NCI-H82 treated with DMSO at 0.1 percent for 48 hours (cell line): ENCODE results near the gene TAF4B.
"Not testable (repeated sequence)": the region's sequence is repeated elsewhere in the genome, so short reads cannot be mapped to it uniquely, and the experiment has no call there.

Experiments used
- DNase-seq: peaks from one replicate; lab custom pipeline; 2025; ENCODE audit not compliant: unreplicated experiment; lab: John Stamatoyannopoulos, UW

TAF4B gene, protein sequence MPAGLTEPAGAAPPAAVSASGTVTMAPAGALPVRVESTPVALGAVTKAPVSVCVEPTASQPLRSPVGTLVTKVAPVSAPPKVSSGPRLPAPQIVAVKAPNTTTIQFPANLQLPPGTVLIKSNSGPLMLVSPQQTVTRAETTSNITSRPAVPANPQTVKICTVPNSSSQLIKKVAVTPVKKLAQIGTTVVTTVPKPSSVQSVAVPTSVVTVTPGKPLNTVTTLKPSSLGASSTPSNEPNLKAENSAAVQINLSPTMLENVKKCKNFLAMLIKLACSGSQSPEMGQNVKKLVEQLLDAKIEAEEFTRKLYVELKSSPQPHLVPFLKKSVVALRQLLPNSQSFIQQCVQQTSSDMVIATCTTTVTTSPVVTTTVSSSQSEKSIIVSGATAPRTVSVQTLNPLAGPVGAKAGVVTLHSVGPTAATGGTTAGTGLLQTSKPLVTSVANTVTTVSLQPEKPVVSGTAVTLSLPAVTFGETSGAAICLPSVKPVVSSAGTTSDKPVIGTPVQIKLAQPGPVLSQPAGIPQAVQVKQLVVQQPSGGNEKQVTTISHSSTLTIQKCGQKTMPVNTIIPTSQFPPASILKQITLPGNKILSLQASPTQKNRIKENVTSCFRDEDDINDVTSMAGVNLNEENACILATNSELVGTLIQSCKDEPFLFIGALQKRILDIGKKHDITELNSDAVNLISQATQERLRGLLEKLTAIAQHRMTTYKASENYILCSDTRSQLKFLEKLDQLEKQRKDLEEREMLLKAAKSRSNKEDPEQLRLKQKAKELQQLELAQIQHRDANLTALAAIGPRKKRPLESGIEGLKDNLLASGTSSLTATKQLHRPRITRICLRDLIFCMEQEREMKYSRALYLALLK

GRCh38 chr18:26226229-26227050 is at the start of gene TAF4B:
TAF4B (plus strand) TSS chr18:26226445; CDS start chr18:26226934, 489 bp downstream.
- DNase-seq = peak; percentile 89

DNA sequence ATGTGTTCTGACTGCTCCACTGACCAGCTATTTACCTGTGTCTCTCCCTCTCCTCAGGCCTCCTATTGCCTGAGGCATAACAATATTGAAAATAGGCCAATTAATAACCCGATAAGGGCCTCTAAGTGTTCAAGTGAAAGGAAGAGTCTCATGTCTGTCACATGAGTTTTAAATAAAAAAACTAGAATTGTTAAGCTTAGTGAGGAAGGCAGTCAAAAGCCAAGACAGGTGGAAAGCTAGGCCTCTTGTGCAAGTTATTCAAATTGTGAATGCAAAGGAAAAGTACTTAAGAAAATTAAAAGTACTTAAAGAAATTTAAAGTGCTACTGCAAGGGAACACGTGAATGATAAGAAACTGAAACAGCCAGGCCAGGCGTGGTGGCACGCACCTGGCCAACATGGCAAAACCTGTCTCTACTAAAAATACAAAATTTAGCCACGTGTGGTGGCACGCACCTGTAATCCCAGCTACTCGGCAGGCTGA is 44.9 kb upstream of the TAF4B start:
- DNase-seq = no peak

- no peak for DNase-seq
Measured at GRCh38 chr18:26183395-26184112, 42.7 kb upstream of the TAF4B start.

DNA sequence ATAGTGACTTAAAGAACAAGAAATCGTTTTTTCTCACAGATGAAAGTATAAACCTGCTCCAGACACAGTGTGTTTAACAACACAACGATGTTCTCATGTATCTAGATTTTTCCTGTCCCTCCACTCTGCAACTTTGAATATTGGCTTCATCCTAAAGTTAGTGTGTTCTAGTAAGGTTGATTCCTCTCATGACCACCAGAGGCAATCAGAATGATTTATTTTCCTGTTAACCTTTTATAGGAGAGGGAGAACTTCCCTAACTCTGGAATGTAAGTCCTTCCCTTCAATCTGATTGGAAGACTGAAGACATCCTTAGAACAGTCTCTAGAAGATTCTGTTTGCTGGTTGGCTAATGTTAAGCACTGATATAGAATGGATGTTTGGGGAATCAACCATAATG is 41.0 kb upstream of the TAF4B start:
- DNase-seq = no peak

DNA sequence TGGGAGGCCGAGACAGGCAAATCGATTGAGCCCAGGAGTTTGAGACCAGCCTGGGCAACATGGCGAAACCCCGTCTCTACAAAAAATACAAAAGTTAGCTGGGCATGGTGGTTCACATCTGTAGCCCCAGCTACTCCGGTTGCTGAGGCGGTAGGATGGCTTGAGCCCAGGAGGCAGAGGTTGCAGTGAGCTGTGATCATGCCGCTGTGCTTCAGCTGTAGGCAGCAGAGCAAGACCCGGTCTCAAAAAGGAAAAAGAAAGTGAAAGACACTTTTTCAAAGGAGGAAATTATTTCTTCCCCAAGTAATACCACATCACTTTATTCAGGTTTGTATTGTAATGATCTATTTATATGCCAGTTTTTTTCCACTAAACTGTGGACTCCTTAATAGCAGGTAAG is 35.7 kb upstream of the TAF4B start:
- no peak for DNase-seq

GRCh38 chr18:26192233-26192632 is 34.0 kb upstream of the TAF4B start:
- no peak for DNase-seq

DNA sequence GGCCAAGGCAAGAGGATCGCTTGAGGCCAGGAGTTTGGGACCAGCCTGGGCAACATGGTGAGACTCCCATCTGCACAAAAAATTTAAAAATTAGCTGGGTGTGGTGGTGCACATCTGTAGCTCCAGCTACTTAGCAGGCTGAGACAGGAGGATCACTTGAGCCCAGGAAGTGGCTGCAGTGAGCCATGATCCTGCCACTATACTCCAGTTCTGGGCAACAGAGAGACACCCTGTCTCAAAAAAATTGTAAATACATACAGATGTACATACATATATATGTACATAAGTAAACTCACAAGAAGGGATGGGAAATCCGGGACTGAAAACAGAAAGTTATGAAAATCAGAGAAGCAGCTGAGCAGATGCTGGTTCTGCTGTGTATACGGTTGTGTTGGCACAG is 29.6 kb upstream of the TAF4B start:
- DNase-seq = no peak

- not testable (repeated sequence) for DNase-seq
Measured at GRCh38 chr18:26202001-26202400, 24.2 kb upstream of the TAF4B start.

GRCh38 chr18:26205318-26205717 is 20.9 kb upstream of the TAF4B start:
- no peak for DNase-seq

GRCh38 chr18:26206488-26206887 is 19.8 kb upstream of the TAF4B start:
- no peak for DNase-seq

DNA sequence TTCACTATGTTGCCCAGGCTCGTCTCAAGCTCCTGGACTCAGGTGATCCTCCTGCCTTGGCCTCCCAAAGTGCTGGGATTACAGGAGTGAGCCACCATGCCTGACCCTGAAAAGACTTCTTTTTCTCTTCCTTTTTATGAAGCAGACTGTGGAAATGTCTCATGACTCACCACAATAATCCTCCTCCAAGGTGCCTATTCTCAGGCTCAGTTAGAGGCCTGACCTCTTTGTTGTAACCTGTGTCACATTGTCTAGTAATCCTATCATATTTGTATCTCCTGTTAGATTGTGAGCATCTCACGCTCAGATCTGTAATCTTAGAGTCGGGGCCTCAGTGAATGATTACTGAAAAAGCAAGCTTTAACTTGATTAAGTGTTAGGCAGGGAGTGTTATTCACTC is 18.3 kb upstream of the TAF4B start:
- no peak for DNase-seq

GRCh38 chr18:26208977-26209376 is 17.3 kb upstream of the TAF4B start:
- no peak for DNase-seq

DNA sequence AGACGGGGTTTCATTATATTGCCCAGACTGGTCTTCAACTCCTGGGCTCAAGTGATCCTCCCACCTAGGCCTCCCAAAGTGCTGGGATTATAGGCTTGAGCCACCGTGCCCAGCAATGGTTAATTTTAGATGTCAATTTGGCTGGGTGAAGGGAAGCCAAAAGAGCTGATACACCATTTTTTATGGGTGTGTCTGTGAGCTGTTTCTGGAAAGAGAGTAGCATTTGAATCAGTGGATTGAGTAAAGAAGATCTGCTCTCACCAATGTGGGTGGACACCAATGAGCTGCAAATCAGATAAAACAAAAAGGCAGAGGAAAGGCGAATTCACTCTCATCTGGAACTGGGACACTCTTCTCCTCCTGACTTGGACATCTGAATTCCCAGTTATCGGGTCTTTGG is 16.1 kb upstream of the TAF4B start:
- no peak for DNase-seq

- DNase-seq = no peak
Measured at GRCh38 chr18:26215247-26215970, 10.8 kb upstream of the TAF4B start.

DNA sequence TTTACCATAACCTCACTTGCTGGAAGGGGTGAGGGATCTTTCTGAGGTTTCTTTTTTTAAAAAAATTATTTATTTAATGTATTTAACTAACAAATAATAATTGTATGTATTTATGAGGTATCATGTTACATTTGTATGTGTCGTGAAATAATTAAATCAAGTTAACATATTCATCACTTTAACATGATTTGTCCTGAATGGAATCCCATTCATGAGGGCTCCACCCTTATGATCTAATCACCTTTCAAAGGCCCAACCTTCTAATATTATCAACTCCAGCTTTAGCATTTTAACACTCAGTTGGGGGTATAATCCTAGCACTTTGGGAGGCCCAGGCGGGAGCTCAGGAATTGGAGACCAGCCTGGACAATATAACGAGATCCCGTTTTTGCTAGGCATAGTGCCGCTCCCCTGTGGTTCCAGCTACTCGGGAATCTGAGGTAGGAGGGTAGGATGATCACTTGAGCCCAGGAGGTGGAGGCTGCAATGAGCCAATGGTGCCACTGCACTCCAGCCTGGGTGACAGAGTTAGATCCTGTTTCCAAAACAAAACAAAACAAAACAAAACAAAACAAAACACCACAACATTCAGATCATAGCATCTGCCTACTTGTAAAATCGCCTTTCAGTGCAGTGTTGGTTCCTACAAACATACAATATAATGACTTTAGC is 1.1 kb upstream of the TAF4B start:
- DNase-seq = no peak

- DNase-seq = no peak
Measured at GRCh38 chr18:26225915-26226228, 373 bp upstream of the TAF4B start.

DNA sequence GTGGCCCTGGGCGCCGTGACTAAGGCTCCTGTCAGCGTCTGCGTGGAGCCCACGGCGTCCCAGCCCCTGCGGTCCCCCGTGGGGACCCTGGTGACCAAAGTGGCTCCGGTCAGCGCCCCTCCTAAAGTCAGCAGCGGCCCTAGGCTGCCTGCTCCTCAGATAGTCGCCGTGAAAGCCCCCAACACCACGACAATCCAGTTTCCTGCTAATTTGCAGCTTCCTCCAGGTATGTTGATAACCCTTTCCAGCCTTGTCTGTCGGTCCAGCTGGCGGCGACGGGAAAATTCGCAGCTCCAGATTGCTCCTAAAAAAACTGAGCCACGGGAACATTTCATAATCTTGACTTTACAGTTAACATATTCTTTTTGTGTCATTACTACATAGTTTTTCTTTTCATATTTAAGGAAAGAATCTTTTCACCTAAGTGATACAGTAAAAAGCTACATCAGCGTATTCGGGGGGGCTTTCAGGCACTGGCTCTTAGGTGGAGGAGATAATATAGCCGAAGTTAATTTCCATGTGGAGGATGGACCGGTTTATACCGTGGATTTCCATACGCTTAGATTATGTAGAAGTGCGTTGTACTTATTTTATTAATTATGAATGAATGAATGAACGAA is 916 bp downstream of the TAF4B start:
- no peak for DNase-seq

- no peak for DNase-seq
Measured at GRCh38 chr18:26228562-26229260, 2.5 kb downstream of the TAF4B start.
